ENCODE results near the gene PRKN.

Gene PRKN

DNA sequence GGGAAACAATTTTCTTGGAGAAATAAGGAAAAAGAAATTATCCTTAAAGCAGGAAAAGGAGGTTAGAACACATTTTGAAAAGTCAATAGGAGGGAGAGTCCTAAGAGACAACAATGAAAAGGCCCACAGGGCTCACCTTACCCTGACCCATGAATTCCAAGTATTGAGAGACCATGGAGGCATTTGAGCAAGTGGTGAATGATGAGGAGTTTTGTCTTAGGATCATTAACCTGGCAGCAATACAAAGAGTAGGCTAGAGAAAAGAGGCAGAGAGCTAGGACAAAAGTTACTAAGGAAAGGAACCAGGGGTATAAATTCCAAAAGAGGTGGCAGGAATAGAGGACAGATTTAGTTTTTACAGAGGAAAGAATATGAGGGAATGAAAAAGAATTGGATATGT lies 44.9 kb upstream of the PRKN start:
- no peak overlapping the region for H3K27ac ChIP-seq (ENCODE audit: low read length)
- H2AFZ ChIP-seq (ENCODE audit: low read depth, low read length): no peak overlapping the region
- no peaks in the 10 kb centered on the region for H3K9me3 ChIP-seq (ENCODE audit: insufficient read depth, low read length, severe bottlenecking)
- H3K27me3 ChIP-seq (ENCODE audit: insufficient read depth, low read length, poor library complexity): no peaks in the 10 kb centered on the region
- H3K4me3 ChIP-seq (ENCODE audit: low read depth in 1 of 2, low read length in 2 of 2): no peak overlapping the region
- H3K9ac ChIP-seq (ENCODE audit: low read depth, low read length): no peak overlapping the region
- H3K36me3 ChIP-seq (ENCODE audit: insufficient read depth, low read length): no peaks in the 10 kb centered on the region
- H3K4me2 ChIP-seq (ENCODE audit: insufficient read depth, low read length): no peak overlapping the region
- H3K4me1 ChIP-seq (ENCODE audit: insufficient read depth, low read length): no peaks in the 10 kb centered on the region
- H3K79me2 ChIP-seq (ENCODE audit: insufficient read depth, low read length): no peaks in the 10 kb centered on the region
- H4K20me1 ChIP-seq (ENCODE audit: insufficient read depth, low read length): no peaks in the 10 kb centered on the region
- TF ChIP-seq, protein P1, sequence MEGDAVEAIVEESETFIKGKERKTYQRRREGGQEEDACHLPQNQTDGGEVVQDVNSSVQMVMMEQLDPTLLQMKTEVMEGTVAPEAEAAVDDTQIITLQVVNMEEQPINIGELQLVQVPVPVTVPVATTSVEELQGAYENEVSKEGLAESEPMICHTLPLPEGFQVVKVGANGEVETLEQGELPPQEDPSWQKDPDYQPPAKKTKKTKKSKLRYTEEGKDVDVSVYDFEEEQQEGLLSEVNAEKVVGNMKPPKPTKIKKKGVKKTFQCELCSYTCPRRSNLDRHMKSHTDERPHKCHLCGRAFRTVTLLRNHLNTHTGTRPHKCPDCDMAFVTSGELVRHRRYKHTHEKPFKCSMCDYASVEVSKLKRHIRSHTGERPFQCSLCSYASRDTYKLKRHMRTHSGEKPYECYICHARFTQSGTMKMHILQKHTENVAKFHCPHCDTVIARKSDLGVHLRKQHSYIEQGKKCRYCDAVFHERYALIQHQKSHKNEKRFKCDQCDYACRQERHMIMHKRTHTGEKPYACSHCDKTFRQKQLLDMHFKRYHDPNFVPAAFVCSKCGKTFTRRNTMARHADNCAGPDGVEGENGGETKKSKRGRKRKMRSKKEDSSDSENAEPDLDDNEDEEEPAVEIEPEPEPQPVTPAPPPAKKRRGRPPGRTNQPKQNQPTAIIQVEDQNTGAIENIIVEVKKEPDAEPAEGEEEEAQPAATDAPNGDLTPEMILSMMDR (IDR thresholded peaks at IDR 0.05; ENCODE audit: borderline replicate concordance, extremely low read depth, low read length, poor library complexity, severe bottlenecking): no peak
- TF ChIP-seq EZH2 (IDR thresholded peaks at IDR 0.05; ENCODE audit: borderline replicate concordance, low read depth, low read length, severe bottlenecking): no peak
- DNase-seq (no peak), ATAC-seq (ENCODE audit: insufficient read depth, low read depth) (no peak)

DNA sequence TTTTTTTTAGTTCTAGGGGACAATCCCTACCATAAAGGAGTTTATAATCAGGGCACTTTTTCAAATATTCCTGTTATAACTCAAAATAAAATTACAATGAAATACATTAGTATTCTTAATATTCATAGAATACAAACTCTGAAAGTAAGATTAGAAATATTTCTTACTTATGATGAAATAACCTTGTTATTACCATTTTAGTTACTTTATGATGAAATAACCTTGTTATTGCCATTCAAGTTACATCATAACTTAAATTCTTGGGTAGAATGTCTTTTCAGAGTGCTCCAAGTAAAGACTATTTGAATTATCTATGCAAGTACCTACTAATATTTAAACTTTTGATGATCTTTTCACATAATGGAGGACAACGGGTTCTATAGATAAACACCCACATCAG lies 43.4 kb upstream of the PRKN start:
- ATAC-seq (ENCODE audit: insufficient read depth, low read depth): no peak
- H3K79me2 ChIP-seq (ENCODE audit: insufficient read depth, low read length): no peaks in the 10 kb centered on the region
- TF ChIP-seq, protein P1 (IDR thresholded peaks at IDR 0.05; ENCODE audit: borderline replicate concordance, extremely low read depth, low read length, poor library complexity, severe bottlenecking): no peak
- TF ChIP-seq EZH2 (IDR thresholded peaks at IDR 0.05; ENCODE audit: borderline replicate concordance, low read depth, low read length, severe bottlenecking): no peak
- H3K9ac ChIP-seq (ENCODE audit: low read depth, low read length): no peak overlapping the region
- no peak overlapping the region for H3K27ac ChIP-seq (ENCODE audit: low read length)
- H3K4me3 ChIP-seq (ENCODE audit: low read depth in 1 of 2, low read length in 2 of 2): no peak overlapping the region
- H3K4me1 ChIP-seq (ENCODE audit: insufficient read depth, low read length): no peaks in the 10 kb centered on the region
- DNase-seq: no peak
- H3K27me3 ChIP-seq (ENCODE audit: insufficient read depth, low read length, poor library complexity): no peaks in the 10 kb centered on the region
- no peaks in the 10 kb centered on the region for H4K20me1 ChIP-seq (ENCODE audit: insufficient read depth, low read length)
- H3K9me3 ChIP-seq (ENCODE audit: insufficient read depth, low read length, severe bottlenecking): no peaks in the 10 kb centered on the region
- no peak overlapping the region for H3K4me2 ChIP-seq (ENCODE audit: insufficient read depth, low read length)
- H2AFZ ChIP-seq (ENCODE audit: low read depth, low read length): no peak overlapping the region
- no peaks in the 10 kb centered on the region for H3K36me3 ChIP-seq (ENCODE audit: insufficient read depth, low read length)

DNA sequence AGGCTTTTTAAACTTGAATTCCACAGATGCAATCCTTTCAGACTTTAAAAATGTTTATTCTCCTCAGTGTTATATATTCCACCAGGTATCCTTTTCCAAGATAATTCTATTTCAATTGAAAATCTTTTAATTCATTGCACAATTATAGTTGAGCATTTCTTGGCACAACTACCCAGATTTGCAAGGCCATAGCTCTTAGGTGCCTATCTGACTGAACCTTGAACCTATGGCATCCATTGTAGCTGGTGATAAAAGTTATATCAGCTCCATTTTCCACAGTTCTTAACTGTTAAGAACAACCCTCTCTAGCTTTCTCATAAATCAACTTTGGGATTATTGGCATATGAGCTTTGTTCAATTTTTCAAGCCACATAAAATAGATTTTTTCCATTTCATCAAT lies 42.6 kb upstream of the PRKN start:
- Histone ChIP-seq H3K79me2 (ENCODE audit: insufficient read depth, low read length) (no peaks in the 10 kb centered on the region), H4K20me1 (ENCODE audit: insufficient read depth, low read length) (no peaks in the 10 kb centered on the region), H3K27ac (ENCODE audit: low read length) (no peak overlapping the region), H3K4me2 (ENCODE audit: insufficient read depth, low read length) (no peak overlapping the region), H3K4me1 (ENCODE audit: insufficient read depth, low read length) (no peaks in the 10 kb centered on the region), H2AFZ (ENCODE audit: low read depth, low read length) (no peak overlapping the region), H3K36me3 (ENCODE audit: insufficient read depth, low read length) (no peaks in the 10 kb centered on the region), H3K9me3 (ENCODE audit: insufficient read depth, low read length, severe bottlenecking) (no peaks in the 10 kb centered on the region), H3K4me3 (ENCODE audit: low read depth in 1 of 2, low read length in 2 of 2) (no peak overlapping the region), H3K27me3 (ENCODE audit: insufficient read depth, low read length, poor library complexity) (no peaks in the 10 kb centered on the region), H3K9ac (ENCODE audit: low read depth, low read length) (no peak overlapping the region)
- DNase-seq (no peak), ATAC-seq (ENCODE audit: insufficient read depth, low read depth) (no peak)
- no peak for TF ChIP-seq EZH2 (IDR thresholded peaks at IDR 0.05; ENCODE audit: borderline replicate concordance, low read depth, low read length, severe bottlenecking)
- TF ChIP-seq, protein P1 (IDR thresholded peaks at IDR 0.05; ENCODE audit: borderline replicate concordance, extremely low read depth, low read length, poor library complexity, severe bottlenecking): no peak

DNA sequence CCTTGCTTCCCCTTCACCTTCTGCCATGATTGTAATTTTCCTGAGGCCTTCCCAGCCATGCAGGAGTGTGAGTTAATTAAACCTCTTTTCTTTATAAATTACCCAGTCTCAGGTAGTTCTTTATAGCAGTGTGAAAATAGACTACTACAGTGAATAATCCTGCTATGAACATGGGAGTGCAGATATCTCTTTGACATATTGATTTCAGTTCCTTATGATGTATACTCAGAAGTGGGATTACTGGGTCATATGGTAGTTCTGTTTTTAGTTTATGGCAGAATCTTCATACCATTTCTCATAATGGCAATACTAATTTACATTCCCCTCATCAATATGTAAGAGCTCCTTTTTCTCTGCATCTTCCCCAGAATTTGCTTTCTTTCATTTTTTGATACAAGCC lies 26.2 kb upstream of the PRKN start:
- DNase-seq (no peak), ATAC-seq (ENCODE audit: insufficient read depth, low read depth) (no peak)
- TF ChIP-seq, protein P1 (IDR thresholded peaks at IDR 0.05; ENCODE audit: borderline replicate concordance, extremely low read depth, low read length, poor library complexity, severe bottlenecking): no peak
- no peak for TF ChIP-seq EZH2 (IDR thresholded peaks at IDR 0.05; ENCODE audit: borderline replicate concordance, low read depth, low read length, severe bottlenecking)
- no peak overlapping the region for H2AFZ ChIP-seq (ENCODE audit: low read depth, low read length)
- no peak overlapping the region for H3K4me3 ChIP-seq (ENCODE audit: low read depth in 1 of 2, low read length in 2 of 2)
- peaks cover 3% of the 10 kb centered on the region for H3K9me3 ChIP-seq (ENCODE audit: insufficient read depth, low read length, severe bottlenecking)
- H3K4me2 ChIP-seq (ENCODE audit: insufficient read depth, low read length): no peak overlapping the region
- H3K4me1 ChIP-seq (ENCODE audit: insufficient read depth, low read length): no peaks in the 10 kb centered on the region
- H4K20me1 ChIP-seq (ENCODE audit: insufficient read depth, low read length): no peaks in the 10 kb centered on the region
- no peaks in the 10 kb centered on the region for H3K27me3 ChIP-seq (ENCODE audit: insufficient read depth, low read length, poor library complexity)
- H3K79me2 ChIP-seq (ENCODE audit: insufficient read depth, low read length): no peaks in the 10 kb centered on the region
- H3K9ac ChIP-seq (ENCODE audit: low read depth, low read length): no peak overlapping the region
- no peaks in the 10 kb centered on the region for H3K36me3 ChIP-seq (ENCODE audit: insufficient read depth, low read length)
- no peak overlapping the region for H3K27ac ChIP-seq (ENCODE audit: low read length)

Measured in DND-41 (cell line).